ENCODE data around the gene ALG6.
"Not testable (repeated sequence)": the region's sequence is repeated elsewhere in the genome, so short reads cannot be mapped to it uniquely, and the experiment has no call there.

Gene ALG6

DNA sequence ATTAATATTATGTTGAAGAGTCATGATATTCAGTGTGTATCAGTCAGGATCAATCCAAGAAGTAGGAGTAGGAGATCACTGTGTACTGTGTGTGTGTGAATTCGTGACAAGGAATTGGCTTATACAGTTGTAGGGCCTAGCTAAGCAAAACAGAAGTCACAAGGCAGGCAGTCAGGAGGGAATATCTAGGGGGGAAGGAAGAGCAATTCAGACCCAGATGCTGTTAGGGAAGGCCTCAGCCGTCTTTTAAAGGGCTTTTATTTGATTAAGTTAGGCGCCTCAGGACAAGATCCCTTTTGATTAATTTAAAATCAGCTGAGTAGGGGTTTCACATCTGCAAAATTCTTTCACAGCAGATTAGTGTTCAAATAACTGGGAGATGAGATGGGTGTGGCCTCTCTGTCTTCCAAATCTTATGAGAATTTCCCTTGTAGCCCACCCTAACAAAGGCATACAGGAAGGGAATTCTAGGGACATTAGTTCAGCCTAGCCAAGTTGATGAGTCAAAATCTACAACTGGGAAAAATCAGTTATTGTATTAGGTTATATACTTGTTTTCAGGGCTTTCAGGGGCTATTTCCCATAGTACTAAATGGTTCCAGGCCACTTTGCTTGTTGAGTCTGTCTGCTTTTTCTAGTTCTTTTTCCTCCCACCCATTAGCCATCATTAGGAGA, 47.4 kb downstream of the ALG6 start:
- FAIRE-seq: no peak
- TF ChIP-seq, protein P1, sequence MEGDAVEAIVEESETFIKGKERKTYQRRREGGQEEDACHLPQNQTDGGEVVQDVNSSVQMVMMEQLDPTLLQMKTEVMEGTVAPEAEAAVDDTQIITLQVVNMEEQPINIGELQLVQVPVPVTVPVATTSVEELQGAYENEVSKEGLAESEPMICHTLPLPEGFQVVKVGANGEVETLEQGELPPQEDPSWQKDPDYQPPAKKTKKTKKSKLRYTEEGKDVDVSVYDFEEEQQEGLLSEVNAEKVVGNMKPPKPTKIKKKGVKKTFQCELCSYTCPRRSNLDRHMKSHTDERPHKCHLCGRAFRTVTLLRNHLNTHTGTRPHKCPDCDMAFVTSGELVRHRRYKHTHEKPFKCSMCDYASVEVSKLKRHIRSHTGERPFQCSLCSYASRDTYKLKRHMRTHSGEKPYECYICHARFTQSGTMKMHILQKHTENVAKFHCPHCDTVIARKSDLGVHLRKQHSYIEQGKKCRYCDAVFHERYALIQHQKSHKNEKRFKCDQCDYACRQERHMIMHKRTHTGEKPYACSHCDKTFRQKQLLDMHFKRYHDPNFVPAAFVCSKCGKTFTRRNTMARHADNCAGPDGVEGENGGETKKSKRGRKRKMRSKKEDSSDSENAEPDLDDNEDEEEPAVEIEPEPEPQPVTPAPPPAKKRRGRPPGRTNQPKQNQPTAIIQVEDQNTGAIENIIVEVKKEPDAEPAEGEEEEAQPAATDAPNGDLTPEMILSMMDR (IDR thresholded peaks at IDR 0.05; ENCODE audit: insufficient read depth, missing control alignments): no peak

DNA sequence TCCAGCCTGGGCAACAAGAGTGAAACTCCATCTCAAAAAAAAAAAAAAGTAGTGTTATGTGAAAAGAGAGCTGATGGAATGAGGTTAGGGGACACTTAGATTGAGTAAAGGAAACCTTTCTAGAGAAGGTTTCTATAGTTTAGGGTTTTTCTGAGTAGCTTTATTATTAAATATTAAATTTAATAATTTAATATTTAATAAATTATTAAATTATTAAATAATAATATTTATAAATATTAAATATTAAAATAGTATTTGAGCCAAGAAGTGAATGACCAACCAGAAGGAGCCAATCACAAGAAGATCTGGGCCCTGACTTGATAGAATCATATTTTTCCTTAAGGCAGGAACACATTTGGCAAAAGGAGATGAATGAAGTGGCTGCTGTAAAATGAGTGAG, 50.7 kb downstream of the ALG6 start:
- FAIRE-seq (no peak), DNase-seq (ENCODE audit: insufficient read length, low spot score) (no peak)
- TF ChIP-seq, protein P1 (IDR thresholded peaks at IDR 0.05; ENCODE audit: insufficient read depth, missing control alignments): no peak

More for the DNA sequence above, 47.4 kb downstream of the ALG6 start:
- no peak for DNase-seq (ENCODE audit: insufficient read length, low spot score)

DNA sequence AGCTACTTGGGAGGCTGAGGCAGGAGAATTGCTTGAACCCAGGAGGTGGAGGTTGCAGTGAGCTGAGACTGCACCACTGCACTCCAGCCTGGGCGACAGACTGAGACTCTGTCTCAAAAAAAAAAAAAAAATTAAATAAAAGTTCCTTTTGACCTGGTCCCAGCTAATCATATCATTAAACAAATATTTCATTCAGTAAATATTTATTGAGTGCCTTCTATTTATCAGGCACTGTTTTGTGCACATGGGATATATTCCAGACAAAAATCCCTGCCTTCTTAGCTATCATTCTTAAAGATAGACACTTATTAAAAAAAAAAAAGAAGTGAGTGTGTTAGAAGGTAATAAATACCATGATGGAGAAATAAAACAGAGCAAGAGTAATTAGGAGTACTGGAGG, 53.3 kb downstream of the ALG6 start:
- not testable (repeated sequence) for FAIRE-seq; DNase-seq (ENCODE audit: insufficient read length, low spot score)

DNA sequence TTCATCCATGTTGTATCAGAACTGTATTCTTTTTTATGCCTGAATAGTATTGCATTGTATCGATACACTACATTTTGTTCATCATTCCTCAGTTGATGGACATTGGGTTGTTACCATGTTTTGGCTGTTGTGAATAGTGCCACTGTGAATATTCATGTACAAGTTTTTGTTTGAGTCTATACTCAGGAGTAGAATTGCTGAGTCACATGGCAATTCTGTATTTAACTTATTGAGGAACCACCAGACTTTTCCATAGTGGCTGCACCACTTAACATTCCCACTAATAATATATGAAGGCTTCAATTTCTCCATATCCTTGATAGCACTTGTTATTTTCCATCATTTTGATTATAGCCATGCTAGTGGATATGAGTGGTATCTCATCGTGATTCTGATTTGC, 56.2 kb downstream of the ALG6 start:
- DNase-seq (ENCODE audit: insufficient read length, low spot score): no peak
- TF ChIP-seq, protein P1 (IDR thresholded peaks at IDR 0.05; ENCODE audit: insufficient read depth, missing control alignments): no peak
- no peak for FAIRE-seq

DNA sequence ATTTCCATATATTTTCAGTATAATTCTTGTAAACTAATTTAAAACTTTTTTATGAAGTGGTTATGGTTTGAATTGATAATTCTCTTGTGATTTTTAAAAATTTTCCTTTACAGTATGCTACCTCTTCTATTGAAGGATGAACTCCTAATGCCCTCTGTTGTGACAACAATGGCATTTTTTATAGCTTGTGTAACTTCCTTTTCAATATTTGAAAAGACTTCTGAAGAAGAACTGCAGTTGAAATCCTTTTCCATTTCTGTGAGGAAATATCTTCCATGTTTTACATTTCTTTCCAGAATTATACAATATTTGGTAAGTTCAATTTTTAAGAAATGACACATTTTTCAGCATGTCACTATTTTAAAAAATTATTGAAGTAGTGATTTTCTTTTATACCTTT, 61.4 kb downstream of the ALG6 start:
- DNase-seq (ENCODE audit: insufficient read length, low spot score): no peak
- peak; percentile 11 for FAIRE-seq
- TF ChIP-seq, protein P1 (IDR thresholded peaks at IDR 0.05; ENCODE audit: insufficient read depth, missing control alignments): no peak

DNA sequence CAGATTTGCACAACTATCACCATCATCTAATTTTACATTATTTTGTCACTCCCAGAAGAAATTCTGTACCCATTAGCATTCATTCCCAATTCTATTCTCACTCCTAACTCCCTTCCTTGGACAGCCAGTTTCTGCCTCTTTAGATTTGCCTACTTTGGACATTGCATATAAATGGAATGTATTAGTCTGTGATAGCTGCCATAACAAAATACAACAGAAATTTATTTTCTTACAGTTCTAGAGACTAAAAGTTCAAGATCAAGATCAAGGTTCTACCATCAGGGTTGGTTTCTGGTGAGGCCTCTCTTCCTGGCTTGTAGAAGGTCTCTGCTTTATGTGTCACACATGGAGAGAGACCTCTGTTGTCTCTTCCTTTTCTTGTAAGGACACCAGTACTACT, 61.9 kb downstream of the ALG6 start:
- DNase-seq (ENCODE audit: insufficient read length, low spot score) (no peak), FAIRE-seq (no peak)
- TF ChIP-seq, protein P1 (IDR thresholded peaks at IDR 0.05; ENCODE audit: insufficient read depth, missing control alignments): no peak

DNA sequence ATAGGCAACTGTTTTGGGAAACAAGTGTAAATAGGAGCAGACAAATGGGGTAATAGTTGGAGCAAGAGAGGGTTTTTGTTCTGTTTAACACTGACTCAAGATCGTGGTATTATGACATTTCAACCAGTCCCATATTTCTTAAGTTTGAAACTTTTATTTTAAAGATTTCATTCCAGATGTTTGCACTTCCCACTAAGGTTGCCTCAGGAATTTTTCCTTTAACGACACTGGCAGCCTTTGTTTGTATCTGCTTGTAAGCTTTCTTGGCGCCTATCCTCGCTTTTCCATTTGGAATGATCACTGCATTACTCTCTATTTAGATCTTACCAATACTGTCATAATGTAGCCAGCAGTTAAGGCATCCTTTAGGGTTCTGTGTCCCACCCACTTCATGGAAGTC, 67.7 kb downstream of the ALG6 start:
- FAIRE-seq (no peak), DNase-seq (ENCODE audit: insufficient read length, low spot score) (no peak)
- TF ChIP-seq, protein P1 (IDR thresholded peaks at IDR 0.05; ENCODE audit: insufficient read depth, missing control alignments): no peak

DNA sequence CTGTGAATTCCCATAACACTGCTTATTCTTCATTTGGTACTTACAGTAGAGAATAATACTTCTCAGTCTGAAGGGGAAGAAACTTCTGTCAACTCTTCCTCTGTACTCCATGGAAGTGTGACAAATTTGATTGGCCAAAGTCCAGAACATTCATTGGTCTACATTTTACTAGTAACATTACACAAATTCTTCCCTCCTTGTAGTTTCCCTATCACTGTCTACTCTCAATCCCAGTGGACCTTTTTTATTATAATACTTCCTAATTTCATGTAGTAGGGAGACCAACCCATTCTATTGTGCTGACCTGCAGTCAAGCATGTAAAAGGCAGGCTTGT, 74.7 kb downstream of the ALG6 start:
- TF ChIP-seq, protein P1 (IDR thresholded peaks at IDR 0.05; ENCODE audit: insufficient read depth, missing control alignments): no peak
- no peak for FAIRE-seq
- no peak for DNase-seq (ENCODE audit: insufficient read length, low spot score)

Data from D721Med (cell line).